GM21576 (cell line): ENCODE data around the gene DMD.
"Not testable (repeated sequence)": the region's sequence is repeated elsewhere in the genome, so short reads cannot be mapped to it uniquely, and the experiment has no call there.

Experiments used
- ATAC-seq: cut with Tn5 transposase; IDR thresholded peaks from one replicate; pipeline ENCODE4 v1.9.1; 2021; ENCODE audit warnings: mild to moderate bottlenecking, moderate library complexity; ENCODE audit not compliant: unreplicated experiment

DMD gene

DNA sequence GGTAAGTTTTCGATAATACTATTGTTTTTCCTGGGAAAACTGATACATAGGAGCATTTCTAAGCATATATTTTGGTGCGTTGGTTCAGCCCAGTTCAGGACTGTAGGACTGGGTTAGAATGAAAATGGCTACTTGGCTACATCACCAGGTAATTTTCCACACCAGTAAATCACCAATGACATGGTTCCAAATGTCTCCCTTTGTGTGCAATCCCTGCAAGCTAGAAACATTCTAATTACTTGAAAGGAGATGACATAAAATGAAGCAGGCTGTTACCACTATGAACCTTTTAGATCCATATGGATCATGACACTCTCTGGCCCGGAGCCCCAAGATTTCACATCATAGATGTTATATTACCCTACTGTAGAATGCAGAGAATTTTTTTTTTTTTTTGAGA, 1562.1 kb downstream of the DMD start:
- ATAC-seq: no peak

DNA sequence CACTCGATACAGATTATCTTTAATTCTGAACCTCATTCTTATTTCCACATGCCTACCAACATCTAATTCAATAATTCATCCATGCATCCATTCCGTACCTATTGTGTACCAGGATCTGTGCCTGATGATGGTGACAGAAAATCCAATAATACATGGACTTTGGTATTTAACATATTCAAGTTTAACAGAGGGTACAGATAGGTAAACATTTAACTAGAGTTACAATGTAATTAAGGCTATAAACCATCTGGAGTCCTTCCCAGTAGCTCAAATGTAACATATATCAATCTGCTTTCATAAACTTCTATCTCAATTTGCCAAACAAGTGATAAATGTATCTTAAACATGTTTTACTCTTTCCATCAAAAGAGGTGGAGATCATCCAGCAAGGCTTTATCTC, 1578.0 kb downstream of the DMD start:
- ATAC-seq: no peak

GRCh38 chrX:31629195-31629594, 1582.2 kb downstream of the DMD start:
- no peak for ATAC-seq

GRCh38 chrX:31609130-31609529, 1602.2 kb downstream of the DMD start:
- no peak for ATAC-seq

- no peak for ATAC-seq
These were observed 1602.7 kb downstream of the DMD start for GRCh38 chrX:31608638-31609037.

DNA sequence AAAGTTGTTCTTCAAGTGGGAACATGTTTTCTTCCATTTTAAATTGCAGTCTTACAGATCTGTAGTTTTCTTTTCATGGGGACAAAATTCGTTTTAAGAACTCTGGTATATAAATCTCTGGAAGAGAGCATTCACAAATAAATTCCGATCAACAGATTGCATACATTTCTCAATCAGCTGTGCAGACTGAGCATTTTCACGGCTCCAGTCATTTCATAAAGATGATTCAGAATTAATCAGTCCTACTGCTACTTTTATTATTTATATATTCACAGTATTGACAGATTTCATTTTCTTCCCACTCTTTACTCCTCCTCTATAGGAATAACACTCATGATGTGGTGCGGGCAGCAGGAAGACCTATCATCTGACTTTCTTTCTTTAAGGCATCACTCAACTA, 1604.6 kb downstream of the DMD start:
- ATAC-seq: no peak

DNA sequence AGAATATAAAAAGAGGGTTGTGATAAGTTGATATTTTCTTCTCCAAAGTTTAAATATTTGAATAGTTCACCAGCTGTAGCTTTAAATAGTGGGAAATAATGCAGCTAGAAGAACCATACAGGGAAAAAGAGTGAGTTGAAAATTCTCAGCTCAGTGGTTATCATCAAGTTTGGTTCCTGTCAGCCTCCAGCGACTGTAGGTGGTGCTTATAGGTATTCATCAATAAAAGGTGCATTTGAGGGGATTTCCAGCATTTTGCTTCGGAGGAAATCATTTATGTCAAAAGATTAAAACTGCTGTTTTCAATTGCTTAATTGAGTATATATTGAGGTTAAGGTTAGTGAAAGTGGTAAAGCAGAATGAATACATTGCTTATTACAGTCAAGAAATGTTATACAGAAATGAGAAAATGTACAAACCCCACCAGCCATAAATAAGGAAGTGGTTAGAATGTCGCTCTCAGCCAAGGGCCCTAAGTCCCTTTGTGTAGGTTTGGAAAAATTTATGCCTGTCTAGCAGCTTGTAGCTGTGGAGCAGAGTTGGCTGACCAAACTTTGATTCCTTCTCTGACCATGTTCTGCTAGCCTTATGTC, 1606.6 kb downstream of the DMD start:
- ATAC-seq: peak; percentile 60

- no peak for ATAC-seq
These were observed 1607.8 kb downstream of the DMD start for GRCh38 chrX:31603411-31604120.

DNA sequence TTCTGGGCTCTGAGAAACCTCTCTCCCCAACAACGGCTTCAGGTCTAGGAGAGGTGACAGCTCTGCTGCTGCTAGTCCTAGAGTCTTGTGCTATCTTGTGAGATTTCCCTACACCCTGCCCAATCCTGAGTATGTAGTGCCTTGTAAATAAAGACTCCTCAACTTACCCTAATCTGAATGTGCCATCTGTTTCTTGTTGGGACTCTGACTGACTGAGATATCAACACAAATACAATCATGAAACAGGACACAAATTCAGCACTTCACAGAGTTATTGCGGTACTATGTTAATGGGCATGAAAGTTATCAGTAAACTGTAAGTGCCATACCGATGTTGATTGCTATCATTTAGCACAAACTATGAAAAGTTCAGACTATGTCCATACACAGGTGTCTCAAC, 1610.5 kb downstream of the DMD start:
- no peak for ATAC-seq

DNA sequence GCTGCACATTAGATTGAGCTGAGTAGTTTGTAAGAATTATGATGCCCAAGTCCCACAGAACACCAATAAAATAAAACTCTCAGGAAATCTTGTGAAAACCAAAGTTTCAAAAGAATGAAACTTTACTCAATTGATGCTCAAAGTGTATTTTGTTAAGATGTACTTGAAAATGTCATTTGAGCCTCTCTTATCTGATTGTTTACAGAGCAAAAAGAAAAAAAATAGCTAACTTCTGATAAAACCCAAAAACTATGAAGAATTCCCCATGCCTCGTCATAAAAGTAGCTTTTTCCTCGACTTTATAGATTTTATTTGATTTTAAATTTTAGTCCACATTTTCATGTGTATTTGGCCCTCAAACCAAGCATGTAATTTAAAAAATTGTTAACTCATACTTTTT, 1618.0 kb downstream of the DMD start:
- ATAC-seq: no peak

DNA sequence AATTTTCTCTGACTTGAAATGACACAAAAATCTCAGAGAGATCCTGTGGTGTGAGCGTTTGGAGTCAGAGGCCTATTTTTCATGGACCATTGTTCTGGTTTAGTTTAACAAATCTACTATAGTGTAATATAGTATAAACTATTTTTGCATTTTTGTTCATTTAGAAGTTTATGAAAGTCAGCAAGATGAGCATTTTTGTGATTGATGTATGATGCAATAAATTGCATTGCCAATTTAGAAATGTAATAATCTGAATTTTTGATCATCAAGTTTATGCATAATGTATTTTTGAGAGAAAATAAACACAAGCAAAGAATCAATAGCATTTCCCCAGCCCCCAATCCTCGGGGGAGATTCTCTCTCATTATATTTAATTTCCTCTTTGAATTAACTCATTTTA, 1620.0 kb downstream of the DMD start:
- ATAC-seq: no peak

DNA sequence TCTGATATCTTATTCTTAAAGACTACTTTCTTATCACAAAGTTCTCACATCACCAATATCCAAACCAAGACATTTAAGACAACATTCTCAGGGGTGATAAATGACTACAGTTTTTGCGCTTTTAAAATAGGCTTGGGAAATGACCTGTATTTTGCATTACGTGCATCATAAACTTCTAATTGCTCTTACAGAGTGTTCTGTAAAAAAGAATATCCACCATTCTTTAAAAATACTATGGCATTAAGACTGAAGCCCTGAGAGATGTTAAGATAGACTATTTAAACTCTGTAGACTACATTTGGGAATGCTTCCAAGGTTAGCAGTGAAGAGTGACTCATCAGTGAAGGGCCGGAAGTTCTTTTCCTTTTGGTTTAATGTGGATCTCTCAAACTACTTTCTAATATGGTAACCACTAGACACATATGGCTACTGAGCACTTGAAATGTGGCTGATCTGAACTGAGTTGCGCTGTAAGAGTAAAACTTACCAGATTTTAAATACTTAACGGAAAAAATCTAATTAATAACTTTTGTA, 1620.7 kb downstream of the DMD start:
- ATAC-seq: no peak

DNA sequence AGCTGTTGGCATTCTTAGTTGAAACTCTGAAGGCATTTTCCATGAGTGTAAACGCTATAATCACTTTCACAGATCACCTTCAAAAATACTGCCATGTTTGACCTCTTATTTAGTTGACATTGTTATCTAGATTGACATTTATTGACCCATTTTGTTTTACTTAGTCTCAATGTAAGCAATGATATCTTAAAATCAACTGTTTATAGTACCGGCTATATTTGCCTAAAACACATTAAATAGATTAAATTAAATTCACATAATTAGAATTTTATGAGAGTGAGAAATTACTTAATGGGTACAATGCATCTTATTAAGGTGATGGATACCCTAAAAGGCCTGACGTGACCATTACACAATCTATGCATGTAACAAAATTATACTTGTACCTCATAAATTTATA, 1621.8 kb downstream of the DMD start:
- no peak for ATAC-seq

- no peak for ATAC-seq
These were observed 1623.0 kb downstream of the DMD start for GRCh38 chrX:31588355-31588754.

DNA sequence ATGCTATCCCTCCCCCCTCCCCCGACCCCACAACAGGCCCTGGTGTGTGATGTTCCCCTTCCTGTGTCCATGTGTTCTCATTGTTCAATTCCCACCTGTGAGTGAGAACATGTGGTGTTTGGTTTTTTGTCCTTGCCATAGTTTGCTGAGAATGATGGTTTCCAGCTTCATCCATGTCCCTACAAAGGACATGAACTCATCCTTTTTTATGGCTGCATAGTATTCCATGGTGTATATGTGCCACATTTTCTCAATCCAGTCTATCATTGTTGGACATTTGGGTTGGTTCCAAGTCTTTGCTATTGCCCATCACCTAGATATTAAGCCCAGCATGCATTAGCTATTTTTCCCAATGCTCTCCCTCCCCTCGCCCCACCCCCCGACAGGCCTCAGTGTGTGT, 1627.5 kb downstream of the DMD start:
- ATAC-seq: not testable (repeated sequence)

- no peak for ATAC-seq
These were observed 1630.6 kb downstream of the DMD start for GRCh38 chrX:31580726-31581125.

DNA sequence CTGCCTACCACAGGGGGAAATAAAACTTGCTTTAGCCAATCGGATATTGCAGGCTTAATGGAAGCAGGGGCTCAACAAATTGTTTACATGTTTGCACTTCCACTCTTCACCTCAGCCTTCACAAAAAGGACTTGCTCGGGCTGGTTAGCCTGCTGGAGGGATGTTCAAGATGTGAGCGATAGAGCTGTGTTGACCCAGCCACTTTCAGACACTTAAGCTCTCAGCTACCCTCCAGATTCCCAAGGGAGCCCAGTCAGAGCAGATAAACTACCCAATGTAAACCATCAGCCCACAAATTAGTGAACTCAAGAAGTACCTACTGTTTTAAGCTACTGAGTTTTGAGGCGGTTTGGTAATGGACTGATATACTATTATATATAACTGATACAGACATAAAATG, 1631.1 kb downstream of the DMD start:
- no peak for ATAC-seq

- no peak for ATAC-seq
These were observed 1639.0 kb downstream of the DMD start for GRCh38 chrX:31572360-31572759.

- no peak for ATAC-seq
These were observed 1640.7 kb downstream of the DMD start for GRCh38 chrX:31570658-31571057.

DNA sequence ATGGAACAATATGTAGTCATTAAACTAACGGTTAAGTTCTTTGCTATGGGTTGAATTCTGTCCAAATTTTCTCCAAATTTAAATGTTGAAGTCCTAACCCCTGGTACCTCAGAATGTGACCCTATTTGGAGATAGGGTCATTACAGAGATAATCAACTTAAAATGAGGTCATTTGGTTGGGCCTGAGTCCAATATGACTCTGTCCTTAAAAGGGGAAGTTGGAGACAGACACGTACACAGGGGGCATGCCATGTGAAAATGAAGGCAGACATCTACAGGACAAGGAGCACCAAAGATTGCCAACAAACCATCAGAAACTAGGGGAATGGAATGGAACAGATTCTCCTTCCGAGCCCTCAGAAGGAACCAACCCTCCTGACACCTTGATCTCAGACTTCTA, 1647.6 kb downstream of the DMD start:
- no peak for ATAC-seq

GRCh38 chrX:31555506-31555905, 1655.8 kb downstream of the DMD start:
- ATAC-seq: no peak

GRCh38 chrX:31551913-31552312, 1659.4 kb downstream of the DMD start:
- no peak for ATAC-seq

- ATAC-seq: no peak
These were observed 1661.2 kb downstream of the DMD start for GRCh38 chrX:31550158-31550557.
